GM12864 (cell line): ENCODE results near the gene FNDC5.

Source experiments
- DNase-seq: peaks from one replicate; pipeline ENCODE4 v3.0.0-alpha.2; 2011; ENCODE audit warnings: low read depth
- H3K4me3 ChIP-seq: 2 replicates; pipeline ENCODE4 v1.5.1; 2011; ENCODE audit warnings: mild to moderate bottlenecking, low read depth, low read length, control low read depth
- CTCF ChIP-seq: IDR thresholded peaks from 2 replicates; pipeline ENCODE4 v1.5.1; 2011; ENCODE audit warnings: low read depth, mild to moderate bottlenecking, moderate library complexity, low read length, control low read depth, inconsistent platforms; ENCODE audit errors: missing control alignments

FNDC5 gene

GRCh38 chr1:32868085-32868484 lies 2.6 kb downstream of the FNDC5 start:
- no peak for DNase-seq
- H3K4me3 ChIP-seq, result no peak overlapping the region
- no peak for TF ChIP-seq CTCF

- no peak for TF ChIP-seq CTCF
Observed at GRCh38 chr1:32867671-32868070, 3.0 kb downstream of the FNDC5 start.

DNA sequence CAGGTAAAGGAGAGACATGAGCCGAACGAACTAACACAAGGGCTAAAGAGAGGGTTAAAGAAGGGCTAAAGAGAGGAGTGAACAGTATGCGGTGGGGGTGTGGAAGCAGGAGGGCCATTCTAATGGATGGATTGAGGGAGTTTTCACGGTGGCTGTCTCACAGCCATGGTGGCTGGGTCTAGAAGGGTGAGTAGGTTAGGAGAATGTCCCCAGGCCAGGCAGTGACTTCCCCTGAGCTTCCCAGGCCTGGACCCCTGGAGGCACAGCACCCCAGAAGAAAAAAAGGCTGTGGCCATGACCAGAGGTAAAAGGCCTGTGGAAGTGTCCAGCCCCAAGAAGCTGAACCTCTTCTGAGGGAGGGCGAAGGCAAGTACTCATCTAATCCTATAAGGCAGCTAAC lies 3.6 kb downstream of the FNDC5 start:
- DNase-seq, result no peak
- no peak overlapping the region for H3K4me3 ChIP-seq
- TF ChIP-seq CTCF, result no peak

More at GRCh38 chr1:32867671-32868070, 3.0 kb downstream of the FNDC5 start:
- H3K4me3 ChIP-seq, result no peak overlapping the region
- DNase-seq, result no peak

- no peak for TF ChIP-seq CTCF
- no peak overlapping the region for H3K4me3 ChIP-seq
- no peak for DNase-seq
Observed at GRCh38 chr1:32865639-32866405, 4.9 kb downstream of the FNDC5 start.

DNA sequence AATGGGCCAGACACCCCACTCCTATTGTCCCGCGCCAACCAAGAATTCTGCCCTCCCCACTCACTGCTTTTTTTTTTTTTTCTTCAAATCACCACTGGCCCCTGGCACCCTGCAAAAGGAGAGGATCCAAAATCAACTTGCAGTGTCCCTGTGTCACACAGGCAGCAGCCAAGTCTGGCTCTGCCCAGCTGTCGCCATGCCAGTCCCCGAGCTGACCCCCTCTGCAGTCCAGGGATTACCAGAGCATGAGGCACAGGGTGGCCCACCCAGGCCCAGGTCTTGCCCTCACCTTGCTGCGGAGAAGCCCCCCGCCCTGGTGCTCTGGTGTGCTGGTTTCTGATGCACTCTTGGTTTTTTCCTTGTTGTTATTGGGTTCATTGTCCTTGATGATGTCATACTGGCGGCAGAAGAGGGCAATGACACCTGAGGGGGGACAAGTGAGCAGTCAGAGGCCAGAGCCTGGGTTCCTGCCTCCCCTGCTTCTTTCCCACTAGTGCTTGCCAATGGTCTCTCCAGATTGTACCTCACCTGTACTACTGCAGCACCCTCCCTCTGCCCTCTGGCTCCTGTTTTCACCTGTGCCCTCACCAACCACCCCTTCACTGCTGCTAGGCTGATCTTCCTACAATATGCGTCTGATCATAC lies 6.2 kb downstream of the FNDC5 start:
- no peak overlapping the region for H3K4me3 ChIP-seq
- DNase-seq, result no peak
- no peak for TF ChIP-seq CTCF

GRCh38 chr1:32863881-32864245 lies 6.8 kb downstream of the FNDC5 start:
- no peak for TF ChIP-seq CTCF
- no peak overlapping the region for H3K4me3 ChIP-seq
- no peak for DNase-seq
